PC-9 (cell line): Measurements from ENCODE around the gene FGD2.

Experiments used
- EZH2 ChIP-seq: fragments of 200-600 bp; sonication (generic); IDR thresholded peaks from 2 replicates; pipeline ENCODE4 v1.8.0; 2017; ENCODE audit warnings: antibody characterized with exemption, low read depth
- TF ChIP-seq, protein P1 (sequence below): fragments of 200-600 bp; sonication (generic); conservative IDR thresholded peaks from 2 replicates; pipeline ENCODE4 v1.6.1; 2017; ENCODE audit warnings: mixed run types, antibody characterized with exemption, mild to moderate bottlenecking, moderate library complexity

DNA sequence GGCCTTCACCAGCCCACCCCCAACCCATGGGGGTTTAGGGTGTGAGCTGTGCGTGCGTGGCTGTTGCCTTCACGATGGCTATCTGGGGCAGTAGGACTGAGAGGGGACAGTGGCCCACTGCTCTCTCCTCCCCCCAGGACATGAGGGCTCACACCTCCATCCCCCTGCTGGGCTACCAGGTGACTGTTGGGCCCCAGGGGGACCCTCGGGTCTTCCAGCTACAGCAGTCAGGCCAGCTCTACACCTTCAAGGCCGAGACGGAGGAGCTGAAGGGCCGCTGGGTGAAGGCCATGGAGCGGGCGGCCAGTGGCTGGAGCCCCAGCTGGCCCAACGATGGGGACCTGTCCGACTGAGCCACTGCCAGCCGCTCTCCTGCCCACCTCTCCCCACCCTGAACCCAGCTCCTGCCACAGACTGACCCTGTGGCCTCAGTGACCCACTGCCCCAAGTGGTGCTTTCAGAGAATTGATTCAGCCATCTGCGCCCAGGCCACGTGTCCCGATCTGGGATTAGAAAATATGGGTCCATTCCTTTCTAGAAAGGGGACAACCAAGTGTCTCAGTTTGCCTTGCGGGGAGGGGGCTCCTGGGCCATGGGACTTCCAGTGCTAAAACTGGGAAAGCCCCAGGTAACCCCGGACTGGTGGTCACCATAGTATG is 22.5 kb downstream of the FGD2 start:
- TF ChIP-seq, protein P1, sequence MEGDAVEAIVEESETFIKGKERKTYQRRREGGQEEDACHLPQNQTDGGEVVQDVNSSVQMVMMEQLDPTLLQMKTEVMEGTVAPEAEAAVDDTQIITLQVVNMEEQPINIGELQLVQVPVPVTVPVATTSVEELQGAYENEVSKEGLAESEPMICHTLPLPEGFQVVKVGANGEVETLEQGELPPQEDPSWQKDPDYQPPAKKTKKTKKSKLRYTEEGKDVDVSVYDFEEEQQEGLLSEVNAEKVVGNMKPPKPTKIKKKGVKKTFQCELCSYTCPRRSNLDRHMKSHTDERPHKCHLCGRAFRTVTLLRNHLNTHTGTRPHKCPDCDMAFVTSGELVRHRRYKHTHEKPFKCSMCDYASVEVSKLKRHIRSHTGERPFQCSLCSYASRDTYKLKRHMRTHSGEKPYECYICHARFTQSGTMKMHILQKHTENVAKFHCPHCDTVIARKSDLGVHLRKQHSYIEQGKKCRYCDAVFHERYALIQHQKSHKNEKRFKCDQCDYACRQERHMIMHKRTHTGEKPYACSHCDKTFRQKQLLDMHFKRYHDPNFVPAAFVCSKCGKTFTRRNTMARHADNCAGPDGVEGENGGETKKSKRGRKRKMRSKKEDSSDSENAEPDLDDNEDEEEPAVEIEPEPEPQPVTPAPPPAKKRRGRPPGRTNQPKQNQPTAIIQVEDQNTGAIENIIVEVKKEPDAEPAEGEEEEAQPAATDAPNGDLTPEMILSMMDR = no peak
- TF ChIP-seq EZH2 = no peak
